Measurements from ENCODE around the gene PAQR9. TPM values are rescaled to one million over a fixed set of nuclear protein-coding genes. Genes with fewer than 3 reads are reported as not detected.
"Not testable (repeated sequence)": the region's sequence is repeated elsewhere in the genome, so short reads cannot be mapped to it uniquely, and the experiment has no call there.

PAQR9 gene
- total RNA-seq, 3 donors from 2014 or later, result not detected

- TF ChIP-seq POLR2A (IDR thresholded peaks at IDR 0.05) (no peak), POLR2AphosphoS5 (IDR thresholded peaks at IDR 0.05) (no peak)
- TF ChIP-seq, protein P1, sequence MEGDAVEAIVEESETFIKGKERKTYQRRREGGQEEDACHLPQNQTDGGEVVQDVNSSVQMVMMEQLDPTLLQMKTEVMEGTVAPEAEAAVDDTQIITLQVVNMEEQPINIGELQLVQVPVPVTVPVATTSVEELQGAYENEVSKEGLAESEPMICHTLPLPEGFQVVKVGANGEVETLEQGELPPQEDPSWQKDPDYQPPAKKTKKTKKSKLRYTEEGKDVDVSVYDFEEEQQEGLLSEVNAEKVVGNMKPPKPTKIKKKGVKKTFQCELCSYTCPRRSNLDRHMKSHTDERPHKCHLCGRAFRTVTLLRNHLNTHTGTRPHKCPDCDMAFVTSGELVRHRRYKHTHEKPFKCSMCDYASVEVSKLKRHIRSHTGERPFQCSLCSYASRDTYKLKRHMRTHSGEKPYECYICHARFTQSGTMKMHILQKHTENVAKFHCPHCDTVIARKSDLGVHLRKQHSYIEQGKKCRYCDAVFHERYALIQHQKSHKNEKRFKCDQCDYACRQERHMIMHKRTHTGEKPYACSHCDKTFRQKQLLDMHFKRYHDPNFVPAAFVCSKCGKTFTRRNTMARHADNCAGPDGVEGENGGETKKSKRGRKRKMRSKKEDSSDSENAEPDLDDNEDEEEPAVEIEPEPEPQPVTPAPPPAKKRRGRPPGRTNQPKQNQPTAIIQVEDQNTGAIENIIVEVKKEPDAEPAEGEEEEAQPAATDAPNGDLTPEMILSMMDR (IDR thresholded peaks at IDR 0.05), result no peak
- H3K9me3 ChIP-seq, result no peaks in the 10 kb centered on the region
- no peaks in the 10 kb centered on the region for H3K27me3 ChIP-seq
- no peaks in the 10 kb centered on the region for H3K36me3 ChIP-seq
- no peak overlapping the region for H3K27ac ChIP-seq
- intact Hi-C loops (cut with DNase I; ENCODE audit: low total_unique reads), result no loop called here
- peaks cover 0 to 4% of the 10 kb centered on the region in 2 donors for H3K4me1 ChIP-seq
- no peak overlapping the region for H3K4me3 ChIP-seq
- DNase-seq (ENCODE audit: low spot score in 2 of 2), result no peak
These were observed 35.0 kb upstream of the PAQR9 start for GRCh38 chr3:142998439-142998838.

- H3K27me3 ChIP-seq, result no peaks in the 10 kb centered on the region
- H3K36me3 ChIP-seq, result no peaks in the 10 kb centered on the region
- TF ChIP-seq POLR2AphosphoS5 (IDR thresholded peaks at IDR 0.05) (no peak), POLR2A (IDR thresholded peaks at IDR 0.05) (no peak)
- TF ChIP-seq, protein P1 (IDR thresholded peaks at IDR 0.05), result no peak
- no peak for DNase-seq (ENCODE audit: low spot score in 2 of 2)
- intact Hi-C loops (cut with DNase I; ENCODE audit: low total_unique reads), result no loop called here
- H3K4me3 ChIP-seq, result no peak overlapping the region
- no peaks in the 10 kb centered on the region for H3K4me1 ChIP-seq
- no peak overlapping the region for H3K27ac ChIP-seq
- H3K9me3 ChIP-seq, result no peaks in the 10 kb centered on the region
These were observed 33.9 kb upstream of the PAQR9 start for GRCh38 chr3:142997330-142997729.

- H3K36me3 ChIP-seq, result no peaks in the 10 kb centered on the region
- H3K27ac ChIP-seq, result no peak overlapping the region
- no peaks in the 10 kb centered on the region for H3K9me3 ChIP-seq
- DNase-seq (ENCODE audit: low spot score in 2 of 2), result peak in 1 of 2 donors; percentile 25
- intact Hi-C loops (cut with DNase I; ENCODE audit: low total_unique reads), result no loop called here
- no peaks in the 10 kb centered on the region for H3K27me3 ChIP-seq
- no peak for TF ChIP-seq POLR2A (IDR thresholded peaks at IDR 0.05)
- TF ChIP-seq, protein P1 (IDR thresholded peaks at IDR 0.05), result peak; percentile 12 to 57 (median 37)
- H3K4me3 ChIP-seq, result no peak overlapping the region
- H3K4me1 ChIP-seq, result no peaks in the 10 kb centered on the region
These were observed 30.5 kb upstream of the PAQR9 start for GRCh38 chr3:142993958-142994442.

GRCh38 chr3:142992323-142992722 lies 28.8 kb upstream of the PAQR9 start:
- no peaks in the 10 kb centered on the region for H3K4me1 ChIP-seq
- no peak overlapping the region for H3K27ac ChIP-seq
- H3K27me3 ChIP-seq, result no peaks in the 10 kb centered on the region
- H3K4me3 ChIP-seq, result no peak overlapping the region
- no peaks in the 10 kb centered on the region for H3K9me3 ChIP-seq
- H3K36me3 ChIP-seq, result no peaks in the 10 kb centered on the region
- DNase-seq (ENCODE audit: low spot score in 2 of 2), result no peak
- TF ChIP-seq POLR2AphosphoS5 (IDR thresholded peaks at IDR 0.05) (no peak), POLR2A (IDR thresholded peaks at IDR 0.05) (no peak)
- TF ChIP-seq, protein P1 (IDR thresholded peaks at IDR 0.05), result no peak
- intact Hi-C loops (cut with DNase I; ENCODE audit: low total_unique reads), result no loop called here

DNA sequence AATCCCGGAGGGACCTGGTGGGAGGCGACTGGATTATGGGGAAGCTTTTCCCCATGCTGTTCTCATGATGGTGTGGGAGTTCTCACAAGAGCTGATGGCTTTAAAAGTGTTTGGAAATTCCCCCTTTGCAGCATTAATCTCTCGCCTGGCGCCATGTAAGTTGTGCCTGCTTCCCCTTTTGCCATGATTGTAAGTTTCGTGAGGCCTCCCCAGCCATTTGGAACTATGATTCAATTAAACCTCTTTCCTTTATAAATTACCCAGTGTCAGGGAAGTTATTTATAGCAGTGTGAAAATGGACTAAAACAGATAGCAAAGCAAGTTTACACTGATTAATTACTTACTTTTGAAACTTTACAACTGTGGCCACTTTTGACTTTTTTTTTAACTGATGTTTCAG lies 27.2 kb upstream of the PAQR9 start:
- H3K4me3 ChIP-seq, result no peak overlapping the region
- no peaks in the 10 kb centered on the region for H3K4me1 ChIP-seq
- H3K9me3 ChIP-seq, result no peaks in the 10 kb centered on the region
- DNase-seq (ENCODE audit: low spot score in 2 of 2), result no peak
- intact Hi-C loops (cut with DNase I; ENCODE audit: low total_unique reads), result no loop called here
- no peak overlapping the region for H3K27ac ChIP-seq
- H3K36me3 ChIP-seq, result no peaks in the 10 kb centered on the region
- no peaks in the 10 kb centered on the region for H3K27me3 ChIP-seq
- no peak for TF ChIP-seq POLR2A (IDR thresholded peaks at IDR 0.05)

DNA sequence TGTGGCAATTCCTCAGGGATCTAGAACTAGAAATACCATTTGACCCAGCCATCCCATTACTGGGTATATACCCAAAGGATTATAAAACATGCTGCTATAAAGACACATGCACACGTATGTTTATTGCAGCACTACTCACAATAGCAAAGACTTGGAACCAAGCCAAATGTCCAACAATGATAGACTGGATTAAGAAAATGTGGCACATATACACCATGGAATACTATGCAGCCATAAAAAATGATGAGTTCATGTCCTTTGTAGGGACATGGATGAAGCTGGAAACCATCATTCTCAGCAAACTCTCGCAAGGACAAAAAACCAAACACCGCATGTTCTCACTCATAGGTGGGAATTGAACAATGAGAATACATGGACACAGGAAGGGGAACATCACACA lies 25.4 kb upstream of the PAQR9 start:
- H3K27ac ChIP-seq; H3K27me3 ChIP-seq; DNase-seq (ENCODE audit: low spot score in 2 of 2); H3K4me3 ChIP-seq; intact Hi-C loops (cut with DNase I; ENCODE audit: low total_unique reads); H3K36me3 ChIP-seq; H3K4me1 ChIP-seq; H3K9me3 ChIP-seq: not testable (repeated sequence)

- H3K27me3 ChIP-seq; H3K36me3 ChIP-seq; intact Hi-C loops (cut with DNase I; ENCODE audit: low total_unique reads); H3K9me3 ChIP-seq; H3K4me3 ChIP-seq; DNase-seq (ENCODE audit: low spot score in 2 of 2); H3K27ac ChIP-seq; H3K4me1 ChIP-seq: not testable (repeated sequence)
These were observed 24.7 kb upstream of the PAQR9 start for GRCh38 chr3:142988221-142988620.

All from breast epithelium (tissue), 4 donors.